ENCODE measurements around the gene GGT6. TPM values are rescaled to one million over a fixed set of nuclear protein-coding genes. Genes with fewer than 3 reads are reported as not detected.
"Not testable (repeated sequence)": the region's sequence is repeated elsewhere in the genome, so short reads cannot be mapped to it uniquely, and the experiment has no call there.

The GGT6 gene
- total RNA-seq, 1 experiment from 2014 or later, result not detected

- no peak for DNase-seq
- intact Hi-C loops (cut with micrococcal nuclease), result no loop called here
These were observed 47.4 kb upstream of the GGT6 start for GRCh38 chr17:4607773-4608187.

DNA sequence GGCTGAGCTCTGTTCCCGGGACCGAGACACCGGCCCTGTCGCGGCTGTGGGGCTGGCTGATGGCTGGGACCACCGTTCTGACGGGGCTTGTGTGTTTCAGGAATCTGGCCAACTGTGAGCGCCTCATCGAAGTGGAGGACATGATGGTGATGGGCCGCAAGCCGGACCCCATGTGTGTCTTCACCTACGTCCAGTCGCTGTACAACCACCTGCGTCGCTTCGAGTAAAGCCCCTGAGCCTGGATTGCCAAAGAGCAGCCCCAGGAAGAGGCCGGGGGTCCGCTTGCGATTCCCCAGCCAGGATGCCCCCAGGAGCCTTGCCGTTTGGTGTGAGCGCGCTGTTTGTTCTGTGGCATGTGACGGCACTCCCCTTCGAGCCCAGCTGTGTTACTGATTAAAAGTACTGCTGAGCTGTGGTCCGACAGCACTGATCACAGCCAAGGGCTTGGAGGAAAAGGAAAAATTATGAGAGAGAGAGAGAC, 46.9 kb upstream of the GGT6 start:
- Histone ChIP-seq H3K9me3 (ENCODE audit: low read length) (no peaks in the 10 kb centered on the region), H3K4me3 (ENCODE audit: low read length) (no peak overlapping the region), H3K4me2 (ENCODE audit: low read length) (no peak overlapping the region), H3F3A (ENCODE audit: low read length, unreplicated experiment) (no peaks in the 10 kb centered on the region), H3K27ac (ENCODE audit: low read length) (no peak overlapping the region), H3K9me2 (replicated peaks; ENCODE audit: low read length) (no peaks in the 10 kb centered on the region), H3K79me2 (ENCODE audit: low read length) (no peaks in the 10 kb centered on the region), H3K4me1 (ENCODE audit: insufficient read depth, low read length) (no peaks in the 10 kb centered on the region), H3K36me3 (ENCODE audit: low read depth, low read length) (no peaks in the 10 kb centered on the region), H4K20me1 (ENCODE audit: low read length) (no peaks in the 10 kb centered on the region), H3K9ac (ENCODE audit: low read length) (no peak overlapping the region), H3K27me3 (ENCODE audit: low read length) (peaks cover 23% of the 10 kb centered on the region; the same call in 1 of the 2 replicates), H2AFZ (ENCODE audit: low read length) (no peak overlapping the region)
- ChIA-PET CTCF (no interaction called here), POLR2A (ENCODE audit: unreplicated experiment) (no interaction called here)
- intact Hi-C loops (cut with micrococcal nuclease), result no loop called here
- no TSS peak for BruUV-seq (replicated peaks)
- TF ChIP-seq EZH2phosphoT487 (IDR thresholded peaks at IDR 0.05; ENCODE audit: borderline replicate concordance, low read length) (no peak), EZH2 (IDR thresholded peaks at IDR 0.05; ENCODE audit: low read length, unreplicated experiment) (no peak), CTCF (conservative IDR thresholded peaks at IDR 0.05; ENCODE audit: low read depth, low read length) (no peak)
- DNase-seq (no peak), ATAC-seq (no peak)

More at GRCh38 chr17:4607773-4608187, 47.4 kb upstream of the GGT6 start:
- no peak overlapping the region for H3K9ac ChIP-seq (ENCODE audit: low read length)
- ChIA-PET CTCF (no interaction called here), POLR2A (ENCODE audit: unreplicated experiment) (no interaction called here)
- no peaks in the 10 kb centered on the region for H3K4me1 ChIP-seq (ENCODE audit: insufficient read depth, low read length)
- H3K9me3 ChIP-seq (ENCODE audit: low read length), result no peaks in the 10 kb centered on the region
- no peak for TF ChIP-seq CTCF (conservative IDR thresholded peaks at IDR 0.05; ENCODE audit: low read depth, low read length)
- TF ChIP-seq EZH2phosphoT487 (IDR thresholded peaks at IDR 0.05; ENCODE audit: borderline replicate concordance, low read length), result no peak
- no peak for TF ChIP-seq EZH2 (IDR thresholded peaks at IDR 0.05; ENCODE audit: low read length, unreplicated experiment)
- no peaks in the 10 kb centered on the region for H3K9me2 ChIP-seq (replicated peaks; ENCODE audit: low read length)
- no peak overlapping the region for H2AFZ ChIP-seq (ENCODE audit: low read length)
- no TSS peak for BruUV-seq (replicated peaks)
- no peak overlapping the region for H3K4me3 ChIP-seq (ENCODE audit: low read length)
- no peaks in the 10 kb centered on the region for H3F3A ChIP-seq (ENCODE audit: low read length, unreplicated experiment)
- no peaks in the 10 kb centered on the region for H3K79me2 ChIP-seq (ENCODE audit: low read length)
- H3K36me3 ChIP-seq (ENCODE audit: low read depth, low read length), result no peaks in the 10 kb centered on the region
- H3K4me2 ChIP-seq (ENCODE audit: low read length), result no peak overlapping the region
- ATAC-seq, result no peak
- H3K27ac ChIP-seq (ENCODE audit: low read length), result no peak overlapping the region
- H3K27me3 ChIP-seq (ENCODE audit: low read length), result peaks cover 23% of the 10 kb centered on the region; the same call in 1 of the 2 replicates
- no peaks in the 10 kb centered on the region for H4K20me1 ChIP-seq (ENCODE audit: low read length)

DNA sequence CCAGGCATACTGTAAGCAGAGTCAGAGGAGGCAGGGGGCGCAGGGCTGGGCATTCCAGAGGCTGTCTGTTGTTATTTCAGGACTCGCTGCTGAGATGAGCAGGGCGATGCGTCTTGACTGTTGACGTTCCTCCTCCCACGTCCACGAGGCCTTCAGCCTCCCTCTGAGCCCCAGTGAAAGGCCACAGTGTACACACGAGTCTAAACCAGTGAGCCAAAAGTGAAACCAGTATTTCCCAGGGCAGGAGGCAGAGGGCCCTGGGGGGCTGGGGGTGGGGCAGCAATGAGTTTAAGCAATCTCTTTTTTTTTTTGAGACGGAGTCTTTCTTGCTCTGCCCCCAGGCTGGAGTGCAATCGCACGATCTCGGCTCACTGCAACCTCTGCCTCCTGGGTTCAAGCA, 45.4 kb upstream of the GGT6 start:
- POLR2A ChIA-PET (ENCODE audit: unreplicated experiment), result no interaction called here
- Histone ChIP-seq H2AFZ (ENCODE audit: low read length) (no peak overlapping the region), H3K36me3 (ENCODE audit: low read depth, low read length) (no peaks in the 10 kb centered on the region), H3K9ac (ENCODE audit: low read length) (no peak overlapping the region), H3F3A (ENCODE audit: low read length, unreplicated experiment) (no peaks in the 10 kb centered on the region), H3K9me2 (replicated peaks; ENCODE audit: low read length) (no peaks in the 10 kb centered on the region), H3K79me2 (ENCODE audit: low read length) (no peaks in the 10 kb centered on the region), H4K20me1 (ENCODE audit: low read length) (no peaks in the 10 kb centered on the region), H3K9me3 (ENCODE audit: low read length) (no peaks in the 10 kb centered on the region), H3K4me1 (ENCODE audit: insufficient read depth, low read length) (no peaks in the 10 kb centered on the region), H3K27ac (ENCODE audit: low read length) (no peak overlapping the region), H3K27me3 (ENCODE audit: low read length) (peaks cover 23% of the 10 kb centered on the region; the same call in 1 of the 2 replicates), H3K4me3 (ENCODE audit: low read length) (no peak overlapping the region), H3K4me2 (ENCODE audit: low read length) (no peak overlapping the region)
- TF ChIP-seq EZH2 (IDR thresholded peaks at IDR 0.05; ENCODE audit: low read length, unreplicated experiment), result no peak
- no peak for TF ChIP-seq CTCF (conservative IDR thresholded peaks at IDR 0.05; ENCODE audit: low read depth, low read length)
- TF ChIP-seq EZH2phosphoT487 (IDR thresholded peaks at IDR 0.05; ENCODE audit: borderline replicate concordance, low read length), result no peak
- no TSS peak for BruUV-seq (replicated peaks)
- ATAC-seq, result no peak
- DNase-seq, result no peak
- CTCF ChIA-PET, result no interaction called here
- intact Hi-C loops (cut with micrococcal nuclease), result no loop called here

DNA sequence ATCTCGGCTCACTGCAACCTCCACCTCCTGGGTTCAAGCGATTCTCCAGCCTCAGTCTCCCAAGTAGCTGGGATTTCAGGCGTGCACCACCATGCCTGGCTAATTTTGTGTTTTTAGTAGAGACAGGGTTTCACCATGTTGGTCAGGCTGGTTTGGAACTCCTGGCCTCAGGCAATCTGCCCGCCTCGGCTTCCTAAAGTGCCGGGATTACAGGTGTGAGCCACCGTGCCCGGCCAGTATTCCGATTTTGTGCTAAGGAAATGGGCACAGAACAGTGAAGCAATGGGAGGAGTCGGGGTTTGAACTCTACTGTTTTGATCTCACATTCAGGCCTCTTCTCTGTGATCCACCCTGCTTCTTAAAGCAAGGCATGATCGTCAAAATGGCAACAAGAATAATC, 44.4 kb upstream of the GGT6 start:
- H3K36me3 ChIP-seq (ENCODE audit: low read depth, low read length); H3K9me3 ChIP-seq (ENCODE audit: low read length); POLR2A ChIA-PET (ENCODE audit: unreplicated experiment); DNase-seq; H4K20me1 ChIP-seq (ENCODE audit: low read length); CTCF ChIA-PET; H3K9ac ChIP-seq (ENCODE audit: low read length); H3K4me2 ChIP-seq (ENCODE audit: low read length); H3K4me3 ChIP-seq (ENCODE audit: low read length); H3K4me1 ChIP-seq (ENCODE audit: insufficient read depth, low read length); BruUV-seq (replicated peaks); ATAC-seq; H3K79me2 ChIP-seq (ENCODE audit: low read length); H3K27ac ChIP-seq (ENCODE audit: low read length); H3K9me2 ChIP-seq (replicated peaks; ENCODE audit: low read length); intact Hi-C loops (cut with micrococcal nuclease); H2AFZ ChIP-seq (ENCODE audit: low read length); H3F3A ChIP-seq (ENCODE audit: low read length, unreplicated experiment): not testable (repeated sequence)
- peaks cover 14% of the 10 kb centered on the region; the same call in 1 of the 2 replicates for H3K27me3 ChIP-seq (ENCODE audit: low read length)

Measured in PC-3 (cell line).